Effector memory CD4-positive, alpha-beta T cell (primary cell): ENCODE results near the gene PLEKHF1.
A peak's percentile ranks its signal among the peaks of the same experiment; 100 is the strongest.
"Not testable (repeated sequence)": the region's sequence is repeated elsewhere in the genome, so short reads cannot be mapped to it uniquely, and the experiment has no call there.

Source experiments
- DNase-seq, 3 donors: peaks; one replicate each; pipeline ENCODE4 v3.0.0-alpha.2; 2020
- H3K27ac ChIP-seq: 2 replicates; pipeline ENCODE4 v1.7.0; 2013; ENCODE audit warnings: mild to moderate bottlenecking, low read length, moderate library complexity; ENCODE audit not compliant: insufficient read depth, poor library complexity, severe bottlenecking
- H3K27me3 ChIP-seq: replicated peaks from 2 replicates; pipeline ENCODE4 v1.7.0; 2013; ENCODE audit warnings: mild to moderate bottlenecking, low read length; ENCODE audit not compliant: insufficient read depth, control insufficient read depth, poor library complexity, severe bottlenecking
- H3K36me3 ChIP-seq: 2 replicates; pipeline ENCODE4 v1.7.0; 2013; ENCODE audit warnings: mild to moderate bottlenecking, low read length, moderate library complexity; ENCODE audit not compliant: control insufficient read depth, insufficient read depth
- H3K4me1 ChIP-seq: 2 replicates; pipeline ENCODE4 v1.7.0; 2013; ENCODE audit warnings: low read length, mild to moderate bottlenecking; ENCODE audit not compliant: control insufficient read depth, insufficient read depth, poor library complexity, severe bottlenecking
- H3K4me3 ChIP-seq: 2 replicates; pipeline ENCODE4 v1.7.0; 2013; ENCODE audit warnings: low read length, low read depth, mild to moderate bottlenecking; ENCODE audit not compliant: insufficient read depth, poor library complexity, severe bottlenecking
- H3K9me3 ChIP-seq: 2 replicates; pipeline ENCODE4 v1.7.0; 2013; ENCODE audit warnings: mild to moderate bottlenecking, low read length, moderate library complexity; ENCODE audit not compliant: control insufficient read depth

The PLEKHF1 gene

DNA sequence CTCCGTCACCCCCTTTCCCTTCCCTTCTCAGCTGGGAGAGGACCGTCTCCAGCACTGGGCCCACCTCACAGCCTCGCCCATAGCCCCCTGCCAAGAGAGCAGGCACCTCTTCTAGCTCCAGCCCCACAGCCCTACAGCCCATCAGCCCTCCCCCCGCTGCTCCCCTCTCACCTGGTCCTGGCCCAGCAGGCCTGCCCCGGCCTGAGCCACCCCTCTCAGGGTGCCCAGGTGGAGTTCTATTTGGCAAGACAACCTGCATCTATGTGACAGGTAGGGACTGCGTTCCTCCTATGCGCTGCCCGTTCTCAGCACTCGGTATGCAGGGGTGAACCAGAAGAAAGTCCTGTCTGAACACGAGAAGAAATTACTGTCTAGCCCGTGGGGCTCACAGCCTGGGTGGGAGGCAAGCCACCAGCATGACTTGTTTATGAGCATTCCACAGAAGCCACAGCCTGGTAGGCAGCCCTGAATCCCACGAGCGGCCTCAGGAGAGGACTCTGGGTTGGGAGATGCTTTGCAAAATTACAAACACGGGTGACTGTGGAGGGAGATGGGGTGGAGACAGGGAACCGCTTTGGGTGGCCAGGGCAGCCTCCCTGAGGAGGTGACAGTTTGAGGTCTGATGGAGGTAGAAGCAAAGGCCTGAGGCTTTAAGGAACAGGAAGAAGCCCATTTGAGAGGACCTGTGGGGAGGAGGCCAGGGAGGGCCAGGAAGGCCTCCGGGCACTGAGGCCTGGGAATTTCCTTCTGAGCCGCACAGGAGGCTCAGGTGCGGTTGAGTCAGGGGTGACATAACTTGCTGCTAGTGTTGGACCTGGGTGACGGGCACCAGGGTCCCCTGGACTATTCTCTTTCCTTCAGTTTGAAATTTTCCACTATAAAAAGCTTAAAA lies 1.2 kb upstream of the PLEKHF1 start:
- DNase-seq = no peak
- Histone ChIP-seq H3K4me1 (peaks cover 24% of the 10 kb centered on the region), H3K4me3 (no peak overlapping the region), H3K36me3 (no peaks in the 10 kb centered on the region), H3K9me3 (no peaks in the 10 kb centered on the region), H3K27me3 (no peaks in the 10 kb centered on the region), H3K27ac (no peak overlapping the region)

GRCh38 chr19:29664753-29665214 lies 477 bp upstream of the PLEKHF1 start:
- no peak for DNase-seq
- no peaks in the 10 kb centered on the region for H3K27me3 ChIP-seq
- H3K36me3 ChIP-seq = no peaks in the 10 kb centered on the region
- no peaks in the 10 kb centered on the region for H3K9me3 ChIP-seq
- H3K4me1 ChIP-seq = peaks cover 28% of the 10 kb centered on the region
- H3K27ac ChIP-seq = peak overlapping the region; percentile 83
- peak overlapping the region; percentile 95 for H3K4me3 ChIP-seq

DNA sequence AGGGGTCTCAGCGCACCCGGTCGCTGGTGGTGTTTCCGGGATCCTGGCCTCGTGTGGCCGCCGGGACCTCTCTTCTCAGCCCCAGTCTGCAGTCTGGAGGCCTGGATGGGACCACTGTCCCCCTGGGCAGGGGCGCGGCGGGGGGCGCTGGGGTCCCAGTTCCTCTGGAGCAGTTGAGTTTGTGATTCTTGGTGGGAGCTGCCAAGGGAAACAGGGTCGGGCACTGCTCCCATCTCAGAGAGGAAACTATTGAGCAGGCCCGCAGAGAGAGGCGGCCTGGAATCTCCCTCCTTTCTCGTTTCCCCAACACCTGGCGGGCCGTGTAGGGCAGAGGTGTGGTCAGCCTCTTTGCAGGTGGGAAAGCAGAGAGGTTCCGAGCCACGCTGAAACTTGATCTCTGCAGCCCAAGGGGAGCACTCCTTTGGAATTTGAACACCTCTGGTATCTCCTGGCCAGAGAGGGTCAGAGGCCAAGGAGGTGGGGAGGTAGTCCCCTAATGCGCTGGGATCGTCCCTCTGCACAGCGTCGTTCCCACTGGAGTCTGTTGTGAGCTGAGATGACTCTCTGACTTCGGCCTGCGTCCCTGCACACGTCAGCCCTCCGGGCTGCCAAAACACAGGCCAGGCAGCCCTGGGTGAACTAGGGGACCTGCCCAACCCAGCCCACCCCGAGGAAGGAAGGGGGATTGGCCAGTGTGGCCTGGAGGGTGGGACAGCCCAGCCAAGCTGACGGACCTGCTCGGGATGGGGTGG lies 741 bp downstream of the PLEKHF1 start:
- peak overlapping the region; percentile 95 for H3K4me3 ChIP-seq
- DNase-seq = peak in 1 of 3 donors; percentile 29
- H3K27me3 ChIP-seq = no peaks in the 10 kb centered on the region
- H3K36me3 ChIP-seq = no peaks in the 10 kb centered on the region
- peaks cover 31% of the 10 kb centered on the region for H3K4me1 ChIP-seq
- H3K27ac ChIP-seq = peak overlapping the region; percentile 83
- H3K9me3 ChIP-seq = no peaks in the 10 kb centered on the region

DNA sequence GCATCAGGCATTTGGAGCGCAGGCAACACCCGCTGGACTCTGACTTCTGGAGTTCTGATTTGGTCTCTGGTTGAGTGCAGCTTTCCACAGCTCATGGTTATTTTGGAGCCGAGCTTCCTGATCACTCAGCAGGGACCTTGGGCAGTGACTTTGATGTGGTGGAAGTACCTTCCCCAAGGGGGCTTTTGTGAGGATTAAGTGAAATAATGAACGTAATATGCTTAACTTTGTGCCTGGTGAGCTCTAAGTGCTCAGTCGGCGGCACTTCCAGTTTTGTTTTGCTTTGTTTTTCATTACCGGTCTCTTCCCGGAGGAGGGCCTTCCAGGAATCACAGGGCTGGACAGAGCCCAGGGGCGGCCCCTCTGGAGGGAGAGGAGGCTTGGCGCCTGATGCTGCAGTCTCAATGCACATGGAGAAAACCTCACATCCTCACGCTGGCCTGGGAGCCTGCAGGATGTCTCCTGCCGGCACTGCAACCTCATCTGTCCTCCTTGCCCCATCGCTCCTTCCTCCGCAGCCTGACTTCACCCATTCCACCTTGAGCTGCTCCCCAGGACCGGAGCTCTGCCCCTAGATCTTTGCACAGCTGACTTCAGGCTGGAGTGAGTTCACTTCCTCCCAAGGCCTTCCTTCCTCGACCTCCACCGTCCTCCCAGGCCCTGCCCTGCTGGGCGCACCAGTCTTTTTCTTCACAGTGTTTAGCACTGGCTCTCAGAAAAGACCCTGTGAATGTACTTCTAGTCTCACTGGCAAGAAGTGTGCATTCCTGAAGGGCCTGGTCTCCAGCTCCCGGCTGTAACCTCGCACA lies 1.5 kb downstream of the PLEKHF1 start:
- peaks cover 38% of the 10 kb centered on the region for H3K4me1 ChIP-seq
- DNase-seq = no peak
- H3K4me3 ChIP-seq = peak overlapping the region; percentile 95
- H3K9me3 ChIP-seq = no peaks in the 10 kb centered on the region
- no peaks in the 10 kb centered on the region for H3K36me3 ChIP-seq
- peak overlapping the region; percentile 83 for H3K27ac ChIP-seq
- H3K27me3 ChIP-seq = no peaks in the 10 kb centered on the region

DNA sequence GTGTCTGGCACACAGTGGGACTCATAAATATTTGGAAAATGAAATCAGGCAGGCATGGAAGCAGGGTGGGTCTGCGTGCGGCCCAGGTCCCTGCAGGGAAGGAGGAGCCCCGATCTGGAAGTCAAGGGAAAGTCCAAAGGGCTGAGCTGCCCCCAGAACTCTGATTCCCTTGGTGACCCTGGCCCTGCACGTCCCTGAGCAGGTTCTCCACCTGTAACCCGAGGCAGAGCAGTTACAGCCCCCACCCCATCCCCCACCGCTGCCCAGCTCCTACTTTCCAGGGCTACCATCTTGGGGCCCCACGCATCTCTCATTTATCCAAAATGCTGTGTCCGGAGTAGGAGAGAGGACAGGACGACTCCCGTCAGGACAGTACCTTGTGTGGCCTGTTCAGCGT lies 2.1 kb downstream of the PLEKHF1 start:
- Histone ChIP-seq H3K9me3 (no peaks in the 10 kb centered on the region), H3K4me3 (peak overlapping the region; percentile 95), H3K36me3 (no peaks in the 10 kb centered on the region), H3K27me3 (no peaks in the 10 kb centered on the region), H3K4me1 (peaks cover 42% of the 10 kb centered on the region), H3K27ac (peak overlapping the region; percentile 83)
- no peak for DNase-seq

GRCh38 chr19:29667901-29668341 lies 2.7 kb downstream of the PLEKHF1 start:
- H3K4me1 ChIP-seq = peaks cover 47% of the 10 kb centered on the region
- H3K36me3 ChIP-seq = no peaks in the 10 kb centered on the region
- no peaks in the 10 kb centered on the region for H3K27me3 ChIP-seq
- H3K27ac ChIP-seq = peak overlapping the region; percentile 83
- peak overlapping the region; percentile 95 for H3K4me3 ChIP-seq
- peak; percentile 56 to 67 (median 63) for DNase-seq
- H3K9me3 ChIP-seq = no peaks in the 10 kb centered on the region

DNA sequence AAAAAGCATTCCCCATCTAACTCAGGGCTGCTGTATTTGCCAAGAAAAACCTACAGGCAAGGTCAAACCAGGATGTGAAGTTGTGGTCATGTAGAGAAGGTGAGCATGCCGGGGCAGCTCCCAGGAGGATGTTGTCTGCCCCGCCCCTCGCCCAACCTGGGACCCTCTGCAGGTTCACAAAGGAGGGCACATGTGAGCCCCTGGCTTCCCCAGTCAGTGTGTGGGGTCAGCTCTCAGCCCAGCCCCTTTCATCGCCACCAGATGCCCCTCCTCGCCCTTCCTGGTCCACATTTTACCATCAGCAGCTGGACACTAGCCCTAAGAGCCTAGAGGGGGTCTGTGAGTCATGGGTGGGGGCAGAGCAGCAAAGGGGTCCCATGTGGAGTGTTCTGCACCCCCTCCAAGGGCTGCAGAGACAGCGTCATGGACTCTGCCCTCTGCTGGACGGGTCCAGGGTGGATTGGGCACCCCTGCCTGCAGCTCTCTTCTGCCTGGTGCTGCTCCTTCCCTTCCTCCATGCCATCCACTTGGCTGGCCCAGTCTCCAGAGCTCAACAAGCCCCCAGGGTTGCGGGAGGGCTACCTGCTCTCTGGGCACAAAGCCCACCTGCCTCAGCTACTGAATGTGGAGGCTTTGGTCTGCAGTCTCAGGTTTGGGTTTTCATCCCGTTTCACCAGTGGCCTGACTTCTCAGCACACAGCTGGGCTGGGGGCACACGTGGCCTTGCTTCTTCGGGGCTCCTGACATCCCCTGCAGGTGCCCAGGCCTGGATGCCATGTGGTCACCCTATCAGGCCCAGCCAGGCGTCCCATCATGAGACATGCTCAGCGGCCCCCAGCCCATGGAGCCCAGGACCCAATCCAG lies 3.7 kb downstream of the PLEKHF1 start:
- peaks cover 57% of the 10 kb centered on the region for H3K4me1 ChIP-seq
- H3K27ac ChIP-seq = peak overlapping the region; percentile 83
- peaks cover 2% of the 10 kb centered on the region for H3K36me3 ChIP-seq
- no peaks in the 10 kb centered on the region for H3K9me3 ChIP-seq
- DNase-seq = no peak
- no peaks in the 10 kb centered on the region for H3K27me3 ChIP-seq
- no peak overlapping the region for H3K4me3 ChIP-seq

DNA sequence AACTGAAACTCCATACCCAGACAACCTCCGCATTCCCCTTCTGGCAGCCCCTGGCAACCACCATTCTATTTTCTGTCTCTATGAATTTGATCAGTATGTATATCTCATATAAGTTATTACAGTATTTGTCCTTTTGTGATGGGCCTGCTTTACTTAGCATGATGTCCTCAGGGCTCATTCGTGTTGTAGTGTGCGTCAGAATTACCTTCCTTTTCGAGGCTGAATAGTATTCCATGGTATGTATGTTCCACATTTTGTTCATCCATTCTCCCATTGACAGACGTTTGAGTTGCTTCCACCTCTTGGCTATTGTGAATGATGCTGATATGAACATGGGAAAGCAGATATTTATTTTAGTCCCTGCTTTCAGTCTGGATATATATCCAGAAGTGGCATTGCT lies 5.0 kb downstream of the PLEKHF1 start:
- Histone ChIP-seq H3K27me3 (no peaks in the 10 kb centered on the region), H3K27ac (peak overlapping the region; percentile 91), H3K4me3 (no peak overlapping the region), H3K4me1 (peaks cover 70% of the 10 kb centered on the region), H3K36me3 (peaks cover 13% of the 10 kb centered on the region), H3K9me3 (no peaks in the 10 kb centered on the region)
- DNase-seq = no peak

- H3K4me1 ChIP-seq = peaks cover 78% of the 10 kb centered on the region
- not testable (repeated sequence) for H3K9me3 ChIP-seq, DNase-seq, H3K27me3 ChIP-seq
- peak overlapping the region; percentile 91 for H3K27ac ChIP-seq
- H3K4me3 ChIP-seq = peak overlapping the region; percentile 20
- H3K36me3 ChIP-seq = peaks cover 20% of the 10 kb centered on the region
Measured at GRCh38 chr19:29671026-29671392, 5.7 kb downstream of the PLEKHF1 start.
